Glutamatergic neuron (in vitro differentiated cells): ENCODE results near the gene GBP4. TPM values are rescaled to one million over a fixed set of nuclear protein-coding genes. Genes with fewer than 3 reads are reported as not detected.

Source experiments
- total RNA-seq: library from RNA; stranded (reverse); fragmentation: NEBNext Ultra II Directional; extraction: Animal tissue kit (Norgen Biotek cat#: 25700); gene quantifications from one replicate; pipeline ENCODE4 v1.2.1, GENCODE V29; 2021; ENCODE audit not compliant: unreplicated experiment

Gene GBP4
- total RNA-seq, 1 donor from 2014 or later: not detected

Other genes with a start within 250 kb of the GBP4 start
- 25.0 TPM for gene KYAT3, start 206.3 kb downstream of the GBP4 start, total RNA-seq
- 12.7 TPM for gene RBMXL1, start 206.3 kb downstream of the GBP4 start, total RNA-seq
- not detected for gene GBP3, start 176.1 kb downstream of the GBP4 start, total RNA-seq
- gene GBP1, start 133.7 kb downstream of the GBP4 start, total RNA-seq: not detected
- gene GBP2, start 72.8 kb downstream of the GBP4 start, total RNA-seq: not detected
- gene GBP7, start 22.9 kb downstream of the GBP4 start, total RNA-seq: not detected
- gene GBP5, start 73.9 kb upstream of the GBP4 start, total RNA-seq: not detected
- not detected for gene GBP6, start 165.1 kb upstream of the GBP4 start, total RNA-seq